Keratinocyte (primary cell): ENCODE results near the gene PTPRU. TPM values are rescaled to one million over a fixed set of nuclear protein-coding genes. Genes with fewer than 3 reads are reported as not detected.

ENCODE experiments used
- DNase-seq: peaks from one replicate; pipeline ENCODE4 v3.0.0-alpha.2; 2011; ENCODE audit warnings: low read depth, missing footprints, low spot score
- FAIRE-seq: peaks from 2 replicates; lab custom pipeline; 2011; peaks lifted over from hg19 to GRCh38; lab: Jason Lieb, UNC
- H2AFZ ChIP-seq: 2 replicates; pipeline ENCODE4 v1.6.0; 2012; ENCODE audit warnings: low read length, control low read depth, inconsistent platforms; ENCODE audit not compliant: control insufficient read depth
- H3K27ac ChIP-seq: 2 replicates; pipeline ENCODE4 v1.5.1; 2011; ENCODE audit warnings: low read length; ENCODE audit not compliant: control insufficient read depth, insufficient read depth
- H3K27me3 ChIP-seq: 3 replicates; pipeline ENCODE4 v1.6.0; 2011; ENCODE audit warnings: low read length; ENCODE audit not compliant: control insufficient read depth, insufficient read depth; ENCODE audit errors: extremely low read depth
- H3K36me3 ChIP-seq, 2 experiments: 2 replicates in 1 of 2; 3 replicates in 1 of 2; pipeline ENCODE4 v1.5.1; 2011; ENCODE audit warnings: low read length in 2 of 2, mild to moderate bottlenecking in 1 of 2; ENCODE audit not compliant: control insufficient read depth in 2 of 2, insufficient read depth in 2 of 2; ENCODE audit errors: extremely low read depth in 1 of 2
- H3K4me1 ChIP-seq: 3 replicates; pipeline ENCODE4 v1.5.1; 2011; ENCODE audit warnings: low read length; ENCODE audit not compliant: control insufficient read depth, insufficient read depth; ENCODE audit errors: extremely low read depth
- H3K4me2 ChIP-seq: 3 replicates; pipeline ENCODE4 v1.6.0; 2011; ENCODE audit warnings: low read depth, low read length; ENCODE audit not compliant: control insufficient read depth, insufficient read depth; ENCODE audit errors: extremely low read depth
- H3K4me3 ChIP-seq, 3 experiments: fragments of 200-600 bp in 1 of 3; sonication (generic) in 1 of 3; 2 replicates in 2 of 3; 3 replicates in 1 of 3; pipeline ENCODE4 v1.5.1; 2011 to 2016; ENCODE audit warnings: low read length in 3 of 3, mild to moderate bottlenecking in 3 of 3, control low read depth in 2 of 3, inconsistent platforms in 1 of 3, low read depth in 1 of 3, mixed read lengths in 1 of 3, mixed run types in 1 of 3, moderate library complexity in 1 of 3; ENCODE audit not compliant: control insufficient read depth in 2 of 3, insufficient read depth in 2 of 3; ENCODE audit errors: extremely low read depth in 1 of 3
- H3K79me2 ChIP-seq: 2 replicates; pipeline ENCODE4 v1.6.0; 2012; ENCODE audit warnings: low read length; ENCODE audit not compliant: control insufficient read depth, insufficient read depth
- H3K9ac ChIP-seq: 3 replicates; pipeline ENCODE4 v1.6.0; 2011; ENCODE audit warnings: low read length; ENCODE audit not compliant: control insufficient read depth, insufficient read depth; ENCODE audit errors: extremely low read depth
- H3K9me1 ChIP-seq: 3 replicates; pipeline ENCODE4 v1.6.0; 2011; ENCODE audit warnings: low read length; ENCODE audit not compliant: control insufficient read depth, insufficient read depth; ENCODE audit errors: extremely low read depth
- H3K9me3 ChIP-seq: 2 replicates; pipeline ENCODE4 v1.5.1; 2012; ENCODE audit warnings: low read depth, low read length; ENCODE audit not compliant: control insufficient read depth
- H4K20me1 ChIP-seq: 3 replicates; pipeline ENCODE4 v1.6.0; 2011; ENCODE audit warnings: low read length; ENCODE audit not compliant: control insufficient read depth, insufficient read depth; ENCODE audit errors: extremely low read depth
- CTCF ChIP-seq, 3 experiments: IDR thresholded peaks in 1 of 3; conservative IDR thresholded peaks in 1 of 3; optimal IDR thresholded peaks in 1 of 3; 2 replicates in 2 of 3; 3 replicates in 1 of 3; pipeline versions ENCODE3 to v1.5.1; 2011; ENCODE audit warnings: low read length in 3 of 3, mild to moderate bottlenecking in 3 of 3, moderate library complexity in 2 of 3, control low read depth in 1 of 3, inconsistent platforms in 1 of 3; ENCODE audit not compliant: insufficient read depth in 2 of 3; ENCODE audit errors: extremely low read depth in 1 of 3
- EZH2 ChIP-seq: IDR thresholded peaks from one replicate; pipeline ENCODE4 v1.6.1; 2012; ENCODE audit warnings: inconsistent platforms, mild to moderate bottlenecking, low read length, moderate library complexity
- dilution Hi-C: fragments of 300-500 bp; cut with MboI; formaldehyde crosslinking; loops from one replicate; pipeline ENCODE4 v1.7.0; 2020; ENCODE audit warnings: low sequenced_read_pairs; ENCODE audit not compliant: extremely low pct_ligation_motif_present
- polyA plus RNA-seq, 5 experiments: library from polyadenylated mRNA; depleted of rRNA in 3 of 5; stranded (reverse) in 3 of 5; stranded (forward) in 1 of 5; unstranded in 1 of 5; fragments of >200 nt; gene quantifications; 1 replicate in 1 of 5; 2 replicates in 3 of 5; 3 replicates in 1 of 5; pipeline versions ENCODE4 v1.2.1 to v1.2.3, GENCODE V29; 2011 to 2012; ENCODE audit warnings: missing spikeins in 2 of 5, low read depth in 1 of 5, low replicate concordance in 1 of 5

The PTPRU gene
- polyA plus RNA-seq, 1 donor (not counting 4 experiments of a cell fraction or from before 2014, with no cell fraction given): 4.3 TPM

GRCh38 chr1:29362764-29363163 lies 126.4 kb downstream of the PTPRU start:
- no peak for FAIRE-seq
- TF ChIP-seq CTCF (optimal IDR thresholded peaks at IDR 0.05 in 1 of 3, IDR thresholded peaks at IDR 0.05 in 1 of 3, conservative IDR thresholded peaks at IDR 0.05 in 1 of 3; ENCODE audit: extremely low read depth in 1 of 3, insufficient read depth in 2 of 3, low read length in 3 of 3): no peak
- no peak for TF ChIP-seq EZH2

GRCh38 chr1:29363536-29363935 lies 127.2 kb downstream of the PTPRU start:
- TF ChIP-seq EZH2 (no peak), CTCF (optimal IDR thresholded peaks at IDR 0.05 in 1 of 3, IDR thresholded peaks at IDR 0.05 in 1 of 3, conservative IDR thresholded peaks at IDR 0.05 in 1 of 3; ENCODE audit: extremely low read depth in 1 of 3, insufficient read depth in 2 of 3, low read length in 3 of 3) (no peak)
- FAIRE-seq (no peak), DNase-seq (no peak)
- no peaks in the 10 kb centered on the region for H3K27me3 ChIP-seq
- no peak overlapping the region for H3K4me2 ChIP-seq
- H3K9me3 ChIP-seq: no peaks in the 10 kb centered on the region
- H3K79me2 ChIP-seq: no peaks in the 10 kb centered on the region
- no peaks in the 10 kb centered on the region for H3K36me3 ChIP-seq
- H3K4me1 ChIP-seq: no peaks in the 10 kb centered on the region
- dilution Hi-C loops: loop anchor here (25.0 kb wide), 1 partner anchor 126 kb away; the partner anchor contains the start of genes MECR and PTPRU
- no peak overlapping the region for H3K4me3 ChIP-seq
- no peak overlapping the region for H3K27ac ChIP-seq
- no peaks in the 10 kb centered on the region for H3K9me1 ChIP-seq
- H3K9ac ChIP-seq: no peak overlapping the region
- H2AFZ ChIP-seq: no peak overlapping the region
- no peaks in the 10 kb centered on the region for H4K20me1 ChIP-seq

More at GRCh38 chr1:29362764-29363163, 126.4 kb downstream of the PTPRU start:
- H3K9ac ChIP-seq: no peak overlapping the region
- H3K4me2 ChIP-seq: no peak overlapping the region
- no peak overlapping the region for H2AFZ ChIP-seq
- no peak overlapping the region for H3K27ac ChIP-seq
- H3K4me3 ChIP-seq: no peak overlapping the region
- DNase-seq: no peak
- no peaks in the 10 kb centered on the region for H3K9me1 ChIP-seq
- dilution Hi-C loops: loop anchor here (25.0 kb wide), 1 partner anchor 125 kb away; the partner anchor contains the start of genes MECR and PTPRU
- no peaks in the 10 kb centered on the region for H3K9me3 ChIP-seq
- H3K27me3 ChIP-seq: no peaks in the 10 kb centered on the region
- H4K20me1 ChIP-seq: no peaks in the 10 kb centered on the region
- no peaks in the 10 kb centered on the region for H3K36me3 ChIP-seq
- H3K79me2 ChIP-seq: no peaks in the 10 kb centered on the region
- H3K4me1 ChIP-seq: no peaks in the 10 kb centered on the region
